Activated T-cell treated with anti-CD3 and anti-CD28 coated beads, Interleukin-2, amount 50 U/mL, for 48 hours (primary cell): ENCODE data around the gene TRIP11.

Experiments used
- DNase-seq, 2 experiments: peaks; one replicate each; pipeline ENCODE4 v3.0.0-alpha.2; 2020

The TRIP11 gene

DNA sequence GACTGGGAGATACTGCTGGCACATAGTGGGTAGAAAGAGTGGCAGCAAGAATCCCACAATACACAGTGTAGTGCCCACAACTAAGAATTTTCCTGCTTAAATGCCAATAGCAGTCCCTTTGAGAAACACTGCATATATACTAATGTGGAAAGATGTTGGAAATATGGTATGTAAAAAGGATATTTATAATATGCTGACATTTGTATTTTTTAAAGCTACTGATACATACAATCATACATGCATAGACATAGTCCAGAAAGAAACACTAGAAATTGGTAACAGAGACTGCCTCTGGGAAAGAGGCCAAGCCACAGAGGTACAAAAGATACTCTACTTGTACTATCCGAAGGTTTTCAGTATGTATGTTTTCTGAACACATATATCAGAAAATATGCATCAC lies 30.3 kb downstream of the TRIP11 start:
- no peak for DNase-seq

DNA sequence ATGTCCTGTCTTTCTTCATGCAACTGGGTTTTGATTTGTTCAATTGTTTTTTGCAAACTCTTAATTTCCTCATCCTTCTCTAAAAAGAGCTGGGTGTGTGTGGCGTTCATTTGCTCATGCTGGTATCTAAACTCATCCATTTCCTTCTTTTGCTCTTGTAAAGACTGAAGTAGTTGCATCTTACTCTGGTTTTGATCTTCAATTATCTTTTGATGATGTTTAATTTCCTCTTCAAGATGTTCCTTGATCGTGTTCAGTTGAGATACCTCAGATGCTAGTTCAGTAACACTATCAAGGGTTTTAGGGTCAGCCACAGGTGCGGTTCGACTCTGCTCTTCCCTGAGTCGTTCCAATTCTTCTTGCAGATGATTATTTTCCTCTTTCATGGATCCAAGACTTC lies 34.8 kb downstream of the TRIP11 start:
- DNase-seq, result no peak

DNA sequence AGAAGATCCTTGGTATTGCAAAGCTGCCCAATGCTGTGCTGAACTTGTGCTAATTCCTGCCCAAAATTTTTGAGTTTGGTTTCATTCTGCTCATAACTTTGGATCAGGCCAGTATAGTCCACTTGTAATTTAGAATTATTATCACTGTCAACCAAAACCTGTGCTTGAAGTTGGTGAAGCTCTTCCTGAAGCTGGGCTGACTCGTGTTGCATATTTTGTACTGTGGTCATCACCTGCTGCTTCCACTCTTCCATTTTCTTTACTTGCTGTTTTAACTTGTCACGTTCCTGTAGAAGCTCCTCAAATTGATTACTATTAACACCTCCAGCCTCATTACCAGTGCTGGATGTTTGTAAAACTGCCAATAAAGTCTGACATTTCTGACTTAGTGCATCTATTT lies 35.8 kb downstream of the TRIP11 start:
- no peak for DNase-seq

DNA sequence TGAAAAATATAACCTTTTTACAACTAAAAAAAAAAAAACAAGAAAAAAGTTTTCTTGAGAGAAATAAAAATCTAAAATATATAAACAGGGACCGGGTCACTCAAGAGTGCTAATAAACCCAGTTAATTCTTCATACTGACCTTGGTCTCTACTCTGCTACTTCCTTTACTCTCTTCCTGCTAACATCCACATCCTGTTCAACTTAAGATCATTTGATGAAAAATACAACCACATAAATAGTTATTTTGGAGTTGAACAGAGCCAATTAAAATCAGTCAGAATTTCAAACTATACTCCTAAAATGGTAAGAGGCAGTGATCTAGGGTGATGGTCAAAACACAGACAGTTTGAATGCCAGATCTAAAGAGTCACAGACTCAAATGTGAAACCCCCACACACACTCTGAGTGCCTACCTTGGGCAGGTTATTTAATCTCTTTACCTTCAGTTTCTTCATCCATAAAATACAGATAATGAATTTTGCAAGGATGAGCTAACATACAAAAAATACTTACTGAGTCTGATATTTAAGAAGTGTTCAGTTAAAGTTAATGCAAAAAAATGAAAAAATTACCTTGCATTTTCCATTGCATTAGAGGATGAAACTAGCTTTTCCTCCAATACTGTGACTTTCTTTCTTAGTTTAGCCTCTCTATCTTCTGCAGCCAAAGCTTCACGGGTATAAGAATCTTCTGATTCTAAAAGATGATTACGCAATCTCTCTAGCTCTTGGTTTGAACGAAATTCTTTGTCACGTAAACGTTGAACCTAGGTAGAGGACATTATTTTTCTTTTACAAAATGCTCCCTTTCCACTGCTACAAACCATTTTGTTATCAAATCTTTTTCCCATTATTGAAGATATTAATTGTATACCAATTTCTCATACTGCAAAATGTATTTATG lies 40.9 kb downstream of the TRIP11 start:
- DNase-seq, result no peak

DNA sequence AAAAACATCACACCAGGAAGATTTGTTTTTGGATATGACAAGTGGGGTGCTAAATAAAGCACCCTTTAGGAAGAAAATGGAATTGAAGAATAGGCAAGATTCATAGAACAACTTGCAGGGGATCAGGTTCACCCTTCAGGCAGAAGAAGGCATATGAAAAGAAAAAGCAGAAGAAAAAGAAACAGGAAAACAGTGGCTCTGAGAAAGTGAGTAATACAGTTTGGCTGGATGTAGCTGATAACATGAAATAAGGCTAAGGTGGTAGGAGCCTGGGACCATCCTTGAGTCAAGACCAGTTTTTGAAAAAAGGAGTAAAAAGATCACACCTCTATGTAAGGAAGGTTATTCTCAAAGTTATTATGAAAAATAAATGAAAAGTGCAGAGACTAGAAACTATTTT lies 42.4 kb downstream of the TRIP11 start:
- DNase-seq, result no peak

DNA sequence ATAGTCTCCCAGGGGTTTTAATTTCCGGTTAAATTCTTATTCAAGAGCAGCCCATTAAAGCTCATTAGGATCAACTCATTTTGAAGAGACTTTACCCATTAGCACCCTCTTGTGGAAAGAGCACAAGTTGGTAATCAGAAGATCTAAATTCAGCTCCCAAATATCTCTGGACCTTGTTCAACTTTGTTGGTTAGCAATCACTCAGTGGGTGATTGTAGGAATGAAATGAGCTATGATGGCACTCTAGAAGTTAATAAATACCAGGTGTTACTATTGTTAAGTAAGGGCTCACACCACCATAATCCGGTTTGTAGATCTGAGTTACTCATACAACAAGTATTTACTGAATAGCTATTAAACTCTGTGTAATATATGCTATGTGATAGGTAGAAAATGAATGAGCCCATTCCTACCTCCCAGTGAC lies 42.9 kb downstream of the TRIP11 start:
- DNase-seq, result no peak

DNA sequence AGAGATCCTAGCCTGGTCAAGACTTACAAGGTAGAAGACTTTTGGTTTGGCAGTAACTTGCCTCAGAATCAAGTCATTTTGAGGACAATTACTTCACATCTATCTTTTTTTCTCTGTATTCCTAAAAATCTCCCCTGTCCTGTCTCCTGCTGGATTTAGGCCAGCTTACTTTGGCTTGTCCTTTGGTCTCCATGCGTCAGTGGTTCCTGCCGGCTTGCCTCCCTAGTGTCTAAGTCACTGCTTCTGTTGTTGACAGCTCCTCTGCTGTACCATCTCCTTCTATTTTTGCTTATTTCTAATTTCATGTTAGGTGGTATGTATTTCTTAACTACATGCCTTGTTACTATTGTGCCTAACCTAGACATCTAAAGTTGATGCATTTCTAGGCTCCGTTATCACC lies 52.7 kb downstream of the TRIP11 start:
- DNase-seq, result no peak

DNA sequence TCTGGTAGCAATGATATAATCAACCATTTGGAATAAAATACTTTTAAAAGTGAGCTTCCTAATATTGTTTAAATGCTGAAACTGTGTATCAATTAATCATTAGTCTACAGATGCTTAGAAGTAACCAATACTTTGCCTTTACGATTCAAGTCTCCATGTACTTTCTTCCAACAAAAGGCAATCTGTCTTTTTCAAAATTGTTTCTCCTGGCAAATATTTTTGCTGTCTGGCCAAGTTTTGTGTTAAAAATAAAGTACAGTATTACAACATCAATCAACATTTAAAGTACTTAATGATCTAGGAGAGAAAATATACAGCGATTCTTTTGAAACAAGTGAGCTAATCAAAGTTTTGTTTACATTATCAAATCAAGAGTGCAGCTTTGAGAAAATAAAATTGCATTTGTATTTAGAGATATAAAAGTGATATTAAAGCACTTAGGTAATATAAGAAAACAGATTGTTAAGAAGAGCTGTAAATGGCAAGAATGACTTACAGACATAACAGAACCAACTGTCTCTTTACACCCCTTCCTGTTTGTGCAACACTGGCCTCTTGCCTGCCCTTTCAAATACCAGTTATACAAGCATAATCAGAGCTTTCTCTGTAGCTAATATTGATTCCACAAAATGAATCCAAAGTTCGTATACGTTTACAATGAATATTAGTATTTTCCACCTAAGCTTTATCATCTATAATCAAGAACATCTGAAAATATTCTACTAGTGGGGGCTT lies 54.2 kb downstream of the TRIP11 start:
- DNase-seq, result no peak

DNA sequence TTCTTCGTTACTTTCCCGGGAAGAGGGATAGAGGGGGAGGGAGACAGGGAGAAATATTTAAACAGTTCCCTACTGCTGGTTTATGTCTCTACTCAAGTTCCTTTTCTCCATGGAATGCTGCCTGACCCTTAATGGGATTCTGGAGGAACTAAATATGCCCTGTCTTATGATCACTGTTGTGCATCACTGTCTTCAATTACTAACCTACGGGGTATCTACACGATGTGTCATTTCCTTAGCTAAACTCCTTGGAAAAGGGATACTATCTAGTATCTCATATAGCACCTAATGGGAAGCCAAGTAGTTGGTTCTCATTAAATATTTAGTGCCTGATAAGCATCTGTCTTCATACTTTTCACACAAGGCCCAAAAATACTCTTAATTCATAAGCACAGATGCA lies 54.9 kb downstream of the TRIP11 start:
- DNase-seq, result no peak

DNA sequence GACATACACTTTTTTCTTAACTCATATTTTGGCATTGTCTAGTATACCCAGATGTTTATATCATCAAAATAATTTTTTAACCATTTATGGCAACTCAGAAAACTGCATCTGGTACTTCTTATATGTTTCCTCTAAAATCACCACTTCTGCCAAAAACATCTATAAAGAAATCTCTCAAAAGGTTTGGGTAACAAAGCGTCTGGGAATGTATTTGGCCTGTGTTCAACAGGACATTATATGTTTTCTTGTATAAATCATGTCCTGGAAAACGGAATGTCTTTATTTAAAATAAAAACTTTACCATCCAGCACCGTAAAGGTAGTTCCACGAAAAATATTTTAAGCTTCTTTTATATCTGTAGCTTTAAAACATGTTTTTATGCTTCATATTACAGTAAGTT lies 56.3 kb downstream of the TRIP11 start:
- DNase-seq, result no peak

DNA sequence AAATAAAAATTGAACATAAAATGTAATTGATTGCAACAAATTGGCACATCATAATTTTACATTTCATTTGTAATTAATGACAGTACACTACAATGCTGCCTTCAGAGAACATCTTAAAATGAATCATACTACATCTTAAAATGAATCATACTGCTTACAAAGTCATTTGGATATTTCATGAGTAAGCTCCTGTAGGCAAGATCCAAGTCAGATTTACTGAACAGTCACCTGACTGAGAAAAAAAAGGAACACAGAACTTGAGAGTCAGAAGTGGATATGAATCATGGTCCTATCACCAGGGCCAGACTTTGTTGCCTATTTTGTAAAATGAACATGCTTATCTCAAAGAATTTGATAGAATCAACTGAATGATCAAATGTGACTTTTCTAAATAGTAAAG lies 59.7 kb downstream of the TRIP11 start:
- no peak for DNase-seq

DNA sequence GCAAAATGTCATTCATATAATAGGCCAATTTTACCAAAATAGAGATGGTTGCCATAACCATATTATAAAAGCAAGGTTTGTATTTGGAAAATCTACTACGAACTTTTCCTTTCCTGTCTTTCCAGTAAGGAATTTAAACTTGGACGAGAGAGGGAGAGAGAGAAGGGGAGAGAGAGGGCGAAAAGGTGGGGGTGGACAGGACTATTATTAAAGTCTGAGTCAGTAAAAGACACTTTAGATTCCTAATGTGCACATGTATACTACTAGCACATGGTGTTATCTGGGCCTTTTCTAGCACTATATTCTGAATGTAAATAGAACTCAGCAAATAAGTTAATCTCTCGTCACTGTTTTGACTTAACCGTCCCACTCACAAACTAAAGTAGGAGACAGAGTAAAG lies 62.0 kb downstream of the TRIP11 start:
- DNase-seq, result no peak

DNA sequence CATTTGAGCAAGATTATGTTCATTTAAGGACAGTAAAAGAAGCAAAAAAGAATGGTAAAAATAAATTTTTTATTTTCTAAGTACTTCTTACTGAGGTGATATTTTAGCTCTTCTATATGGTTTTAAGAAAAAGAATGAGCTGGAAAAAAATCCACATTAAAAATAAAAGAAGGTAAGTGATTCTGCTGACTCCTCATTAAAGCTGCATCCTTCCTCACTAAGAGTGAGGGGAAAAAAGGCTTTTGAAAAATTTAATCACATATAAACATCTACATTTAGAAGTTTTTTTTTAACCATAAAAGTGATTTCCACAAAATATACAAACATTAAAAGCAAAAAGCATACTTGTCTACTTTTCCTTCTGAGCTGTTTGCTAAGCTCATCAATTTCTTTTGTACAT lies 64.1 kb downstream of the TRIP11 start:
- DNase-seq, result no peak

DNA sequence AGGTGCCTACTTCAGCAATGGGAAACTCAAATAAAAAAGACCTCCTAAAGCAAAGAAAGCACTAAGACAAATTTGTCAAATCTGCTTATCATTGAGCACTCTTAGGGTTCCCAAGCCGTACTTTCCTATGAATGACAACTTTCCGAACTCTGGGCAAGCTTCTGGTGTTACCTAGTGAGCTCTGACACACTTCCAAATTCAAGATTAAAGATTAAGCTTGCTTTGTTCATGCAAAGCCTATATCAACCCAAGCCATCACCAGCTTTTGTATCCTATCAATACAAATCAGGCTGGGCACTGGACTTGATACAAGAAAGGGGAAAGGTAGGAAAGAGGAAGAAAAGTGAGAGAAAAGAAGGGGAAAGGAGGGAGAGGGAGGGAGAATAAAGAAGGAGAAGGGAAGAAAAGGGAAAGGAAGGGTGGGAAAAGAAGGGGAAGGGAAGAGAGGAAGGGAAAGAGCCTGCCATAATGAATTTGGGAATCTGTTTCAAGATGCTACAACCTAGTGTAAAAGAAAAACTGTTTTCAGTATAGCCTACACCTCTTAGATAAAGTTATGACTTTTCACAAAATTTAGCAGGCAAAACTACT lies 68.6 kb downstream of the TRIP11 start:
- no peak for DNase-seq

DNA sequence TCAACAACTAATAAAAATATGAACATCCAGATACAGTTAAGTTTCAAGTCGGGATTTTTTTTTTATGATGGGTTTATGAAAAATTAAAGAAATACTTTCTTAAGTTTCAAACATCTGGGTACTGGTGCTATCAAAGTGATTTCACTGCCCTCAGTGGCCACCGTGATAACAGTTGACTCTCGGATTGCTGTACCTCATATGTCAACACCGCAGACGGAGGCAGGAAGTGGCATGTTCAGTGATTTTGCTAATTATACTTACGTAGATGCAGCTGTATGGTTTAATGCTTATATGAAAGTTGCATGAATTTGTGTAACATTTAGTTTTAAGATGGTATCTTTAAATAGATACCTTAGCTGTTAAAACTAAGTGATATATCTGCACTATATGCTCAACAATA lies 71.6 kb downstream of the TRIP11 start:
- no peak for DNase-seq

DNA sequence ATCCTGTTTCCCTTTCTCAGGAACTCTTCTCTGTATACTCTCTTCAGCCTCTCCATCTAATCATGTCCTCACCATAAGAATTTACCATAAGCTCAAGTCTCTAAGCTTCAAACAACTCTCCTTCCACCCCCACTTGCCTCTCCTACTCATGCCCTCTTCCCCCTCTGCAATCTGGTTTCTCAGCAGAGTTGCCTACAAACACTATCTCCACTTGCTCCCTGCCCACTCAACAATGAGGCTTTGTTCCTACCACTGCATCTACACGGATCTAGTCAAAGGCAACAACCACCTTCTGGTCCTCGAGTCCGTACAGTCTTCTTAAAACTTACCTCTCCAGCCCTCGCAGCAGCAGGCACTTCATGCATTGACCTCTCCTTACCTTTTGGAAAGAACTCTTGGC lies 75.1 kb downstream of the TRIP11 start:
- DNase-seq, result no peak

DNA sequence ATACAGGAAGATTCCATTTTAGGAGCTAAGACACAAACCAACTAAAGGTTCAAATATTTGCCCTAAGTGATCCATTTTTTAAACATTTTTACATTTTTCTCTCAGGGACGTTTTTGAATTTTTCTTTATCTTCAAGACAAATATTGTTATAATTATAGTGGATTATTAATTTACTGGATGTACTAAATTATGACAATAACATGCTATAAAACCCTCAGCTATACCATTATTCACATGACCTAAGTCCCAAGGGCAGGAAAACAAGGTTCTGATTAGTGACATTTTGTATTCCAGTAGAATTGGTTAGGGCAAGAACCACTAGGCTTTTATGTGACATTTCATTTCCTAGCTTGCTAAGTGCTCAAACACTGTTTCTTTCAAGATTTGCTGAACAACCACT lies 75.8 kb downstream of the TRIP11 start:
- DNase-seq, result no peak

DNA sequence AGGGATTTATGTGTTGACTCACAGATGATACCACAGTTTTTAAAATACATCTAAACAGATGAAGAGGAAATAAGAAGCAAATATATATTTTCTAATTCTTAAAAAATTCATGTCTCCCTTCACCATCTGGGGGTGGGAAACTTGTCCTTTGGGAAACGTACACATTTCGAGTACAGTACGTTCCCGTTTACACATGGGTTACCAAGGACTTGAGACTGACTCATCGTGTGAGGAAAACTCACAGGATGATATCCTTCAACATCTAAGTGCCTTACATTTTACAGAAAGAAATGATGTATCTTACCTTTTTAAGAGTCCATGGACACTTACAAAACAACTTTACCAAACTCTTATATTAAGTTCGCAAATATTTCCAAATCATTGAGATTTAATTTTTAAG lies 76.4 kb downstream of the TRIP11 start:
- no peak for DNase-seq

DNA sequence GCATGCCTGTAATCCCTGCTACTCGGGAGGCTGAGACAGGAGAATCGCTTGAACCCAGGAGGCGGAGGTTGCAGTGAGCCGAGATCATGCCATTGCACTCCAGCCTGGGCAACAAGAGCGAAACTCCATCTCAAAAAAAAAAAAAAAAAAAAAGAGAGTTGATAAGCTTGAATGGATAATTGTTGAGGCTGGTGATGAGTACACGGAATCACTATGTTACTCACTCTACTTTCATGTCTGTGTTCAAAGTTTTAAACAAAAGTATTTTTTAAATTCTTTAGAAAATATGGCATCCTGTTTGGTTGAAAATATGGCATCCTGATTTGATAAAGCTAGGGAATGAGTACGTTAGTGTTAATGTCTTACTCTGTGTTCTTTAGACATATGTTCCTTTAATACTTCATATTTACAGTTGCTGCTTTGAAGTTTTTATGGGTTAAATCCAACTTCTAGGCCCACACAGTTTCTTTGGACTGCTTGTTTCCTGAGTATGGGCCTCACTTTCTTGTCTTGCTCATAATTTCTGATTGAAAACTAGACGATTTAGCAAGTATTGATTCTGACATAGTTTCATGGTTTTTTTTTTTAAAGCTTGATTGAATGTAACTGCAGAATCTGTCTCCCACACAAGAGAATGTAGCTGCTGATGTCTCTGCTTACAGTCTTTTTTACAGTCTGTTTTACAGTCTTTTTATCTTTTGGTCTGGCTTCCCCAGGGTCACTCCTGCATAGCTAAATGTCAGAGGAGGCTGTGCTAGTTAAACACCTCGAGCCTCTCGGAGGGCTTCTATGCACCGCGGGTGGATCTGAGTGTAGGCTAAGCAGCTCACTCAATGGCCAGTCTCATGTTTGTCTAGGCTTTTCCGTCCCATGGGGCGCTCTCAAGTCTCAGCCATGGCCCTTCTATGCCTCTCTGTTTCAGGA lies 78.3 kb downstream of the TRIP11 start:
- peak; percentile 27 to 36 for DNase-seq

DNA sequence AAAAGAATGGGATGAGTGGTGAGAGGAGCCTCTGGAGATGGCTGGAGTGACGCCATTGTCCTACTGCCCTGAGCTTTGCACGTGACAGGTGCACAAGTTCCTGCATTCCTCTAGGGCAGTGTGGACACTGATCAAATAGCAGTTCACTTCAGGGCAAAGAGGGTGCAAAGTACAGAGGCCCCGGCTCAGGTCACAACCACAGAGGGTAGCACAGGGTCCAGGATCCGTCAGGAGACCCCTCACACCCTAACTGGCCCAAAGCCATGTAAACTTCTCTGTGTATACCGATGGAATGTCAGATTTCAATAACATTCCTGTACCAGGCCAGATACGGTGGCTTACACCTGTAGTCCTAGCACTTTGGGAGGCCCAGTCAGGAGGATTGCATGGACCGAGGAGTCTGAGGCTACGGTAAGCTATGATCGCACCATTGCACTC lies 82.0 kb downstream of the TRIP11 start:
- DNase-seq, result no peak

DNA sequence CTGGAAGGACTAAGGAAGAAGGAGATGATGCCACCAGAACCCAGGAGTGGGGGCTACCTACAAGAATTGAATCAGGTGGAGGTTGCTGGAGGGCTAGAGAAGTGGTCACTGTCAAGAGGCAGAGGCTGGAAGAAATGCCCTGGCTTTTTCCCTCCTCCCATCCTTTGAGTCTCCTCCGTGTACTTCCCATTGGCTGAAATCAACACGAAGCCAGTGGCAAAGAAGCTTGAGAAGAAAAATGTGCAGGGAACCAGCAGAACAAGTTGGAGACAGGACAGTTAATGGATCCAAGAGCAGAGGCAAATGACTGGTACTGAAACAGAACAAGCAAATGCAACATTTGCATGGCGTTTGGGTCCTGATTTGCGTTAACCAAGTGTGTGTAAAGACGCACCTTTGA lies 83.2 kb downstream of the TRIP11 start:
- no peak for DNase-seq

DNA sequence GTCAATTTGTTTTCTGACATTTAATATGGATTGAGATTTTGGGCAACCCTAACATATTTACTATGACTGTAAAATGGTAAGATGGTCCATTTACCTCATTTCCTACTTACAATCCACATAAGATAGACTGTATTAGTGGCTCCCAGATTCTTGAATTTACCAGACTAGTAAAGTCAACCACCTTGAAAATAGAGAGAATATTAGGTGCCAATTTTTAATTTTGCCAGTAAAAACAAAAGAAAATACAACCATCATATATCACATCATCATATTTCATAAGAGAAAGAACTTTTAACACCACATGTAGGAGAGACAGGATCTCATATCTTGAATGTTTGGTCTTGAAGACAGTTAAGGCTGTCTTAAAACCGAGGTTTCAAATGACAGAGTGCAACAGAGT lies 84.7 kb downstream of the TRIP11 start:
- no peak for DNase-seq
